ENCODE results near the gene FER1L5.
"Not testable (repeated sequence)": the region's sequence is repeated elsewhere in the genome, so short reads cannot be mapped to it uniquely, and the experiment has no call there.

Gene FER1L5

GRCh38 chr2:96636551-96637171 lies 5.9 kb upstream of the FER1L5 start:
- no peak for DNase-seq (ENCODE audit: low read depth in 2 of 2)

DNA sequence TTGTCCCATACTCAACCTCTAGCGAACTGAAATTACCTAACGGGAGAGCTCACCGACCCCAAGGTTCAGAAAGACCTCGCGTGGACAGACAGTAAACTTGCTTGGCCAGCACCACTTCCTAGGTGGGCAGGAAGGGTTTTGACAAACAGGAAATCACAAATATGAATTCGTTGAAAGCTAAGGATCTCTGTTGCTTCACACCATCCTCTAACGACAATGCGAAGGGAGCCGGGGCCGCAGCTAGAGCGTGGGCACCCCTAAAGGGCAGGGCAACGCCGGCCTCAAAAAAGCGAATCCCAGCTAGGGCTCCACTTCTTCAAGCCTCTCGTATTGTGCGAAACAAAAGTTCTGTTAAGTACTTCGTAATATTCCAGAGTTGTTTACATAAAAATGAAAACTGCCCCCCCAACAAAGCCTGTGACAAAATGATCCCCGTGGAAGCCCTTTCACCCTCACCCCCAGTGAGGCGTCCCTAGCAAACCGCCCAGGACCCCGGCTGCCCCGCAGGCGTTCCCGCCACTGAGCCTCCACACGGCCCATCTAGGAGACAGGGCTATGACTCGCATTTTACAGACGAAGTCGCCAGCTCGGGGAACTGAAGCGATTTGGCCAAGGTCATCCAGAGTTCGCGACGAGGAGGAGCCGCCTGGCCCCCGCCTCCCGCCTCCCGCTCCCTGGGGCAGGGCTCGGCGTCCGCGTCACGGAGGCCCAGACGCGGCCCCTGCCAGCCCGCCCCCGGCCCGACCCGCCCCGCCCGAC lies 5.0 kb upstream of the FER1L5 start:
- DNase-seq (ENCODE audit: low read depth in 2 of 2): peak; percentile 57 to 71

DNA sequence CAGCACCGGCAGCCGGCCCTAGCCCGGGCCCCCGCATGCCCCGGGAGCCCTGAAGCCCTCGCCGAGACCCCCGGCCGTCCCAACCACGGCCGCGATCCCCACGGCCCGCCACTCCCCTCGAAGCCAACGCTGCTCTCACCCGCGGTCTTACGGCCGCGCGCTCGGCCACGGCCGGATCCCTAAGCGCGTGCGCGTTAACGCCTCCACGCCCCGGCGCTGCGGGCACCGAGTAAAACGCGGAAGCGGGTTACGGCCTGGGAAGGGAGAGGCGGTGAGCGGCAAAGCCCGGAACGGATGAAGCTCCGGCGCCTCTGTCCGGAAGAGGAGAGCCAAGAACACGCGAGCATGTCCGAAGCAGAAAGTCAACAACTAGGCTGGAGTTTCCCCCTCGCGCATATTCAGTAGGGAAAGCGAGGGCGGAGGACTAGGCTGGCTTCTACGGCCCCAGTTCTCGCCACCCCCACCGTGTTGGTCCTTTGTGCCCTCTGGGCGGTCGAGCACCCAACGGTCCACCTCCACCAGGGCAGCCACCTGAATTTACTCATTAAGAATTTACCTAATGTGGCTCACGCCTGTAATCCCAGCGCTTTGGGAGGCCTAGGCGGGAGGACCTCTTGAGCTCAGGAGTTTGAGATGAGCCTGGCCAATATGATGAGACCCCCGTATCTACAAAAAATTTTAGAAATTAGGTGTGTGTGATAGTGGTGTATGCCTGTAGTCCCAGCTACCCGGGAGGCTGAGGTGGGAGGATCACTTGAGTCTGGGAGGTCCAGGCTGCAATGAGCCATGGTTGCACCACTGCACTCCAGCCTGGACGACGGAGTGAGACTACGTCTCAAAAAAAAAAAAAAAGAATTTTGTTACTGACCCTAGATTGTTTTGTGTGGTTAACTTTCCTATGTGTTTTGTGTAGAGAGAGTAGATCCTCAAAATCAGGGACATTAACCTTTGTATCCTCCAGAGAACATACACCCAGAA lies 4.1 kb upstream of the FER1L5 start, which contains the start of gene KANSL3:
KANSL3 (minus strand) TSS at position 169 of the 978 bp plus-strand sequence. CDS start 1,177 bp downstream, outside the sequence.
- DNase-seq (ENCODE audit: low read depth in 2 of 2): peak; percentile 84

DNA sequence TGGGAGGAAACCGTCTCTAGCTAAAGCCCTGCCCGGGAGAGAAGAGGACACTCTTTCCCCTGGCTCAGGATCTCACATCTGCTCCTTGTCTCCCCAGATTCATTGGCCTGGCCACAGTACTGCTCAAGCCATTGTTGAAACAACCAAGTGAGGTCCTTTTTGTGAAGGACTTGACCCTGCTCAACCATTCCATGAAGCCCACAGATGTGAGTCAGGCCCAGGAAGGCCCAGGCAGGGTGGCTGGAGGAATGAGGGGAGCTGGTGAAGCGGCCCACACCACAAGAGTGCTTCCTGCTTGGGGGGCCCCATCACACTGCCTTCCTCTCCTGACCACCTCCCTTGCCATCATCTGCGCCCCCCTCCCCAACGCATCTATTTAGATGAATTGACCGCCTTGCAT lies 5.1 kb downstream of the FER1L5 start:
- no peak for DNase-seq (ENCODE audit: low read depth in 2 of 2)

GRCh38 chr2:96648306-96648930 lies 5.9 kb downstream of the FER1L5 start:
- DNase-seq (ENCODE audit: low read depth in 2 of 2): no peak

DNA sequence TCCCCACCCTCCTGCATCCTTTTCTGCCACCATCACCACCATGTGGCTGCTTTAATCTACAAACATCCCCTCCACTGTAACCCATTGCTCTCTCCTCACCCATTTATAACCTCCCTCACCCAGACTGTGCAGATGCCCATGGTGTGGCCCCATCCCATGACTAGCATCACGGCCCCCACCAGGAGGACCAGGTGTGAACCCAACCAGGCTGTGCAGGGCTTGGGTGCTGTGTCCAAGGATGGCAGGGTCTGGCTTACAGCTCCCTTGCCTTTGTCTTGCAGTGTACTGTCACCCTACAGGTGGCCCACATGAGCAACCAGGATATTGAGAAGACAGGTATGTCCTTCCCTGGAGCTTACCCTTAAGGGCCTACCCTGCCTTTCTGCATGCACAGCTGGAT lies 6.8 kb downstream of the FER1L5 start:
- no peak for DNase-seq (ENCODE audit: low read depth in 2 of 2)

DNA sequence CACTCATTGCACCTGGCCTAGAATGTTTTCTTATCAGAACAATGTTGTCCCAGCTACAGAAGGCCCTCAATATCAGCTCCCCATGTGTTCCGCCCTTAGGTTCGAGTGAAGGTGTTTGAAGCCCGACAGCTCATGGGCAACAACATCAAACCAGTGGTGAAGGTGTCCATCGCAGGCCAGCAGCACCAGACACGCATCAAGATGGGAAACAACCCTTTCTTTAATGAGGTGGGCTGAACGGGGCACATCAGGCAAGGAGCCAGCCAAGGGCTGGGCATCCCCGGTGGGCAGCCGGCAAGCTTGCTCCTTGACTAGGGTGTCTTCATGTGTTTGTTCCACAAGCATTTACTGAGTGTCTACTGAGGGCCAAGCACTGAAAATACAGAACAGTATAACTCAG lies 9.2 kb downstream of the FER1L5 start:
- DNase-seq (ENCODE audit: low read depth in 2 of 2): no peak

GRCh38 chr2:96654791-96655190 lies 12.2 kb downstream of the FER1L5 start:
- not testable (repeated sequence) for DNase-seq (ENCODE audit: low read depth in 2 of 2)

DNA sequence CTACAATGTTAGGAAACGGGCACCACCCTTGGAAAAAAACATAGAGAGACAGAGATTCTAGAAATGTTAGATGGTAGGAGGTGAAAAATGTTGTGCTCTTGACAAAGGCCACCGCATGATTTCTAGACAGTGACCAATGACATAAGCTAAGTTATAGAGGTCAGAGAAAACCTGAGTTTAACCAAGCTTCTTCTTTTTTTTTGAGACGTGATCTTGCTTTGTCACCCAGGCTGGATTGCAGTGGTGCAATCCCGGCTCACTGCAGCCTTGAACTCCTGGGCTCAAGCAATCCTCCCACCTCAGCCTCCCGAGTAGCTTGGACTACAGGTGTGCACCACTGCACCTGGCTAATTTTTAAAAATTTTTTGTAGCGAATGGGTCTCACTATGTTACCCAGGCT lies 13.0 kb downstream of the FER1L5 start:
- DNase-seq (ENCODE audit: low read depth in 2 of 2): no peak

DNA sequence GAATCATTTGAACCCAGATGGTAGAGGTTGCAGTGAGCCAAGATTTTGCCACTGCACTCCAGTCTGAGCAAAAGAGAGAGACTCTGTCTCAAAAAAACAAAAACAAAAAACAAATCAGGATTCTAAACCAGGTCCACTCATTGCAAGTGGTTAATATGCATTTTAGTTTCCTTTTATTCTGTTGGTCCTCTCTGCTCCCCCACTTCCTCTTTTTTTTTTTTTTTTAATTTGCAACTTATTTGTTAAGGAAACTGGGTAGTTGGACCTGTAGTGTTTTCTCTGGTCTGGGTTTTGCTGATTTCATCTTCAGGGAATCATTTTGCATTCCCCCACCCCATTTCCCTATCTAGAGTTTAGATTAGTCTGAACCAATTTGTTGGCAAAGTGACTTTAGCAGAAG lies 14.0 kb downstream of the FER1L5 start:
- no peak for DNase-seq (ENCODE audit: low read depth in 2 of 2)

DNA sequence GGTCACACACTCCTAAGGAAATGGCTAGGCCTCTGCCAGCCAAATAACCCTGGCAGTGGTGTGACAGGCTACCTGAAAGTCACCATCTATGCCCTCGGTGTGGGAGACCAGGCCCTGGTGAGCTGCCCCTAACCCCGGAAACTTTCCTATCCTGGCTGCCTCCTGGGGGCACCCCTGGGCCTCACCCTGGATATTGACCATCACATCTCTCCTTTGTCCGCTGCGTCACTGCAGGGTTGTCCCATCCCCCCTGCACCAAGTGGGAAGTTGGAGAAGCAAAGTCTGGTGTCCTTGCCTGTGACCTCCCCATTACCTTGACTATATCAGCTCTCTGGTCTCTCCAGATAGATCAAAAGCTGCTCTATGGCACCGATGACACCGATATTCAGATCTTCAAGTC lies 18.8 kb downstream of the FER1L5 start:
- no peak for DNase-seq (ENCODE audit: low read depth in 2 of 2)

- no peak for DNase-seq (ENCODE audit: low read depth in 2 of 2)
Measured at GRCh38 chr2:96662360-96662759, 19.8 kb downstream of the FER1L5 start.

GRCh38 chr2:96663177-96663576 lies 20.6 kb downstream of the FER1L5 start:
- no peak for DNase-seq (ENCODE audit: low read depth in 2 of 2)

DNA sequence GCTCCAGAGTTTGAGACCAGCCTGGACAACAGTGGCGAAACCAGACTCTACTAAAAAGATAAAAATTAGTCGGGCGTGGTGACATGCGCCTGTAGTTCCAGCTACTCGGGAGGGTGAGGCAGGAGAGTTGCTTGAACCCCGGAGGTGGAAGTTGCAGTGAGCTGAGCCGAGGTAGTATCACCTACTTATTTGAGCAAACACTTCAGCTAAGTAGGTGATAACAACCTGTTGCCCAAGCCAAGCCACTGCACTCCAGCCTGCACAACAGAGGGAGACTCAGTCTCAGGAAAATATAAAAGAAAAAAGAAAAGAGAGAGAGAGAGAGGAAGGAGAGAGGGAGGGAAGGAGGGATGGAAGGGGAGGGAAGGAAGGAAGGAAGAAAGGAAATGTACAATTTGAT lies 21.3 kb downstream of the FER1L5 start:
- no peak for DNase-seq (ENCODE audit: low read depth in 2 of 2)

- no peak for DNase-seq (ENCODE audit: low read depth in 2 of 2)
Measured at GRCh38 chr2:96664366-96664925, 21.9 kb downstream of the FER1L5 start.

DNA sequence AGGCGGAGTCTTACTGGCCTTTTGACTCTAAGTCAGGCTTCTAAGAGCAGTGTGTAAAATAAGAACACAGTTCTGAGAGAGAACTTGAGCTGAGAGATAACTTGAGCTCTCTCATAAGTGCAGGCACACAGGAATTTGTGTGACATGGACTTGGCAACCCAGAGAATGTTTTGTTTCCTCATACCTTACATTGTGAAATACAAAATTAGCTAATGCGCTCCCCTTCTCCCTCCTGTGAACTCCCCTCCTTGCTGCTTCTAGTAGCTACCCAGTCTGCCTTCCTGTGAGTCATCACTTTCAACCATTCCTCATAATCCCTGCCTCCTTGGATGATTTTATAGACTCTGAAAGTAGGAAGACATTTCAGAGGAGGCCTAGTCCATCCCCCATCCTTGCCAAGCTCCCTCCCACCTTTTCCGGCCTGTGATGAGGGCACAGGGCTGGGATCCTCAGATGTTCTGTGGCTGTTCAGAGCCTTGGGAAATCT lies 22.6 kb downstream of the FER1L5 start:
- no peak for DNase-seq (ENCODE audit: low read depth in 2 of 2)

DNA sequence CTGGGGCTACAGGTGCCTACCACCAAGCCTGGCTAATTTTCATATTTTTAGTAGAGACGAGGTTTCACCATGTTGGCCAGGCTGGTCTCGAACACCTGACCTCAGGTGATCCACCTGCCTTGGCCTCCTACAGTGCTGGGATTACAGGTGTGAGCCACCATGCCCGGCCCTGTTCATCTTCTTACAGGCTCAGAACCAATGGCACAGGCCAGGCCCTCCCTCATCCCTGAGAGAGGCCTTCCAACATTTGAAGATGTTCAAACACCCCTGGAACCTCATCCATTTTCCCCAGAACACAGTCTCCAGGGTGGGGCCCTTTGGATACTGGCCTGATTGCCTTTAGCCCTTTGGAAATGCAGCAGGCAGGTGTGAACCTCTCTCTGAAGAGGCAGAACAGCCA lies 23.2 kb downstream of the FER1L5 start:
- DNase-seq (ENCODE audit: low read depth in 2 of 2): not testable (repeated sequence)

DNA sequence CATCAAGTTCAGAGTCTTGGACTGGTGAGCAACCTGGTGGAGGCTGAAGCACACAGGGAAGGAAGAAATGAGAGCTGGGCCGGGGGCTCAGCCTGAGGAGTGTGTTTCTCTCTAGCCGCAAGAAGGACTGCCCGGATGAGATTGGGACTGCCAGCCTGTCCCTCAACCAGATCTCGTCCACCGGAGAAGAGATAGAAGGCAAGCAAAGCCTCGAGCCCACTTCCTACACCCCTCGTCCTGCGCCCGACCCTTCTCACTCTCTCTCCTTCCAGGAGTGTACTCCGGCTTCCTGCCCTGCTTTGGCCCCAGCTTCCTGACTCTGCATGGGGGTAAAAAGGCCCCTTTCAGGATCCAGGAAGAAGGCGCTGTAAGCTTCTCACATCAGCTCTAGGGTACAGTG lies 26.2 kb downstream of the FER1L5 start:
- DNase-seq (ENCODE audit: low read depth in 2 of 2): no peak

- DNase-seq (ENCODE audit: low read depth in 2 of 2): no peak
Measured at GRCh38 chr2:96669539-96670215, 27.1 kb downstream of the FER1L5 start.

GRCh38 chr2:96679848-96680247 lies 37.3 kb downstream of the FER1L5 start:
- no peak for DNase-seq (ENCODE audit: low read depth in 2 of 2)

All from stimulated activated CD4-positive, alpha-beta T cell treated with anti-CD3 and anti-CD28 coated beads, Interleukin-1b, Interleukin-23, amount 100 ng/mL, for 4 hours (primary cell).